HepG2 (cell line): ENCODE data around the gene ANKEF1. TPM values are rescaled to one million over a fixed set of nuclear protein-coding genes. Genes with fewer than 3 reads are reported as not detected.

ENCODE experiments used
- NFRKB ChIP-seq: fragments of 450-650 bp; IDR thresholded peaks from 2 replicates; pipeline ENCODE4 v1.6.1; 2017
- PRPF4 ChIP-seq: fragments of 200-400 bp; formaldehyde crosslinking; IDR thresholded peaks from 2 replicates; pipeline ENCODE4 v1.6.1; 2016; ENCODE audit warnings: low read length, low read depth; ENCODE audit not compliant: poor library complexity, severe bottlenecking
- TOPORS ChIP-seq: sonication (generic); formaldehyde crosslinking; IDR thresholded peaks from 2 replicates; pipeline ENCODE4 v1.8.0; 2023; ENCODE audit warnings: mild to moderate bottlenecking, missing genetic modification reagents
- ZBTB37 ChIP-seq: sonication (generic); formaldehyde crosslinking; IDR thresholded peaks from 2 replicates; pipeline ENCODE4 v1.4.0; 2020; ENCODE audit warnings: mild to moderate bottlenecking, missing genetic modification reagents
- ZBTB40 ChIP-seq, 2 experiments: fragments of 450-650 bp in 1 of 2; sonication (generic) in 1 of 2; formaldehyde crosslinking in 1 of 2; IDR thresholded peaks; 2 replicates each; pipeline versions ENCODE4 v1.6.1 to v1.8.0; 2016 to 2022; ENCODE audit warnings: antibody characterized with exemption in 1 of 2, mild to moderate bottlenecking in 1 of 2, missing genetic modification reagents in 1 of 2
- ZNF12 ChIP-seq: sonication (generic); formaldehyde crosslinking; IDR thresholded peaks from 2 replicates; pipeline ENCODE4 v1.5.0; 2020; ENCODE audit warnings: missing genetic modification reagents
- ZNF451 ChIP-seq: sonication (generic); formaldehyde crosslinking; IDR thresholded peaks from 2 replicates; pipeline ENCODE4 v1.5.0; 2020; ENCODE audit warnings: mild to moderate bottlenecking, missing genetic modification reagents
- polyA plus RNA-seq, 8 experiments: library from polyadenylated mRNA; depleted of rRNA in 3 of 8; stranded (reverse) in 7 of 8; unstranded in 1 of 8; fragments of >200 nt; fragmentation: Illumina TruSeq in 4 of 8; extraction: Trizol in 4 of 8; gene quantifications; 2 replicates each; pipeline versions ENCODE4 v1.2.1 to v1.2.3, GENCODE V29; 2011 to 2016; ENCODE audit warnings: low read depth in 4 of 8, missing spikeins in 1 of 8, mixed read lengths in 1 of 8; ENCODE audit not compliant: insufficient read depth in 1 of 8
- total RNA-seq, 5 experiments: library from RNA; depleted of rRNA; stranded (reverse); fragments of >200 nt; fragmentation: Illumina TruSeq; extraction: Trizol; gene quantifications; 2 replicates each; pipeline ENCODE4 v1.2.3, GENCODE V29; 2016; ENCODE audit warnings: low read depth in 1 of 5

ANKEF1 gene
- total and polyA plus RNA-seq, 2 of the 13 experiments (the other 11 are each of a cell fraction or from before 2014, with no cell fraction given), result 3.1 to 8.6 TPM

- TF ChIP-seq ZBTB40 (IDR thresholded peaks at IDR 0.05) (0 out of 2 replicates have a peak, but pooled peaks have one; percentile 11), ZBTB40 (CRISPR knock-in tag; IDR thresholded peaks at IDR 0.05) (no peak), TOPORS (no peak), ZNF12 (CRISPR knock-in tag) (no peak), NFRKB (0 out of 2 replicates have a peak, but pooled peaks have one; percentile 9), ZBTB37 (CRISPR knock-in tag) (no peak), ZNF451 (CRISPR knock-in tag) (no peak), PRPF4 (no peak)
Measured at GRCh38 chr20:10065154-10065833, 30.5 kb downstream of the ANKEF1 start (continued).
